ENCODE measurements around the gene C6.

Gene C6

DNA sequence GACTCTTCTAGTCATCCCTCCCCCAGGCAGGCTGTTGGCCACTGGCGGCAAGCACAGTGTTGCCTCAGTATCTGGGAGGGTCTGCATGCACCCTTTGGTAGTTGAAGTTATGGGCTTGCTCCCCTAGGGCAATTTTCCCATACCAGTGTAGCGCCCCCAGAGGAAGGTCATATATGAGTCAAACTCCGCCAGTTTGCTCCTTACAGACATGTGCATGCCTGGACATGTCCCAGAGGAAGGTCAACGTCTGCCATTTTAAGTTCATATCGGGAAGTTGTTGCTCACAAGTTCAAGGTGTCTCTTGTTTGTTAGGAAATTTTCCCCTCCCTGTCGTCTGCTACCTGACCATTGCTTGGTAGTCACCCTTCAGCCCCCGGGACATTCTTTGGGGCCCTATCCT lies 90.9 kb downstream of the C6 start:
- no peak overlapping the region for H3K4me3 Mint-ChIP-seq

DNA sequence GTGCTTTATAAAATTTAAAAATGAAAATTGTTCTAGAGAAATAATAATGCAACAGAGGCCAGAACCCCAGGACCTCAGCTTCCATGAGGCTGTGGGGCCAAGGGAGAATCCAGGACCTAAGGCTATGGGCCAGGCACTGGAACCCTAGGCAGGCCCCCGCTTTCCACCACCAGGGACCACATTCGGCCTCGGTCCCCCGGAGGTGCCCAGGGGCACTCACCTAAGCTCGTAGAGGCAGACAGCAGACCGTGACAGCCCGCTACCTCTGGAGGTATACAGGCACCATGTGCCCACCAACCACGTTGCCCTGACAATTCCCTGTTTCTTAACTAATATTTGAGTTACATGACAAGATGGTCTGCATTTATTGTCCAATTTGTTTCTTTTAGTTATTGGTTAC lies 92.7 kb downstream of the C6 start:
- Mint-ChIP-seq H3K27ac (no peak overlapping the region), H3K27me3 (no peaks in the 10 kb centered on the region), H3K4me3 (no peak overlapping the region), H3K36me3 (ENCODE audit: low read depth) (no peaks in the 10 kb centered on the region), H3K9me3 (no peaks in the 10 kb centered on the region), H3K4me1 (no peaks in the 10 kb centered on the region)
- DNase-seq (no peak), ATAC-seq (no peak)

More for the DNA sequence above, 90.9 kb downstream of the C6 start:
- H3K4me1 Mint-ChIP-seq, result no peaks in the 10 kb centered on the region
- ATAC-seq (no peak), DNase-seq (no peak)
- no peaks in the 10 kb centered on the region for H3K36me3 Mint-ChIP-seq (ENCODE audit: low read depth)
- H3K27ac Mint-ChIP-seq, result no peak overlapping the region
- H3K27me3 Mint-ChIP-seq, result no peaks in the 10 kb centered on the region
- H3K9me3 Mint-ChIP-seq, result no peaks in the 10 kb centered on the region

DNA sequence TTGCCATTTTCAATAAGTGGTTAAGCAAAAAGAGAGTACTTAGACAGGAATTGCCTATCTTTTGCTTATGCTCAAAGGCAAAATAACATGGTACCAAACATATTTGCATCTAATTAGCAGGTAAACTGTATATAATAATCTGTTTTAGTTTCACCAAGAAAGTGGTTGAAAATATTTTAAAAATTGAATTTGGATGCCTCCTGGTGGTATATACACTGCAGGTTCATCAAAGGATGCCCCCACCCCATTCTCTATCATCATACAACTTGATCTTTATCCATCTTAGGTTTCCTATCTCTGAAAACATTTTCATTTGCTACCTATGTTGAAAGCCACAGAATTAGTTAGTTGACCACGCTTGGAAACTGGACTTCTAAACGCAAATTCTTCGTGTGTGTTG lies 95.2 kb downstream of the C6 start:
- Mint-ChIP-seq H3K9me3 (no peaks in the 10 kb centered on the region), H3K36me3 (ENCODE audit: low read depth) (no peaks in the 10 kb centered on the region), H3K27ac (no peak overlapping the region), H3K27me3 (no peaks in the 10 kb centered on the region), H3K4me3 (no peak overlapping the region), H3K4me1 (no peaks in the 10 kb centered on the region)
- ATAC-seq (no peak), DNase-seq (no peak)

DNA sequence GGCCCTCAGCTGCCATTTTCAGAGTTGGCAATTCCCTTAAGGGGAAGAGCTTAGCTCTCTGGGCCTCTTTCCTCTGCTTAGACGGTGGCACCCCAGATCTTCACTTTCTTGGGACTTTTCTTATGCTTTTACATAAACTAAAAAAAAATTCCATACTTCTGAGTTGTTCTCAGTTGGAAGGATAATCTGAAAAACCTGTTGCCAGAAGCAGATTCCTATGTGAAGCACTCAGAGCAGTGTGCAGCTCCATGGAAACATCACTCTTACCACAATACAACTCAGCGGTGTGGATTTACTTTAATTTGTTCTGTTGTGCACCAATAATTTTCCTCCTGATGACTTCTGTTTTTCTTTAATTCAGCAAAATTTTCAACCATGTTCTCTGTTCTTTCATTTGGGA lies 98.1 kb downstream of the C6 start:
- Mint-ChIP-seq H3K36me3 (ENCODE audit: low read depth) (no peaks in the 10 kb centered on the region), H3K27me3 (no peaks in the 10 kb centered on the region), H3K27ac (no peak overlapping the region), H3K9me3 (no peaks in the 10 kb centered on the region), H3K4me1 (no peaks in the 10 kb centered on the region), H3K4me3 (no peak overlapping the region)
- ATAC-seq (no peak), DNase-seq (no peak)

DNA sequence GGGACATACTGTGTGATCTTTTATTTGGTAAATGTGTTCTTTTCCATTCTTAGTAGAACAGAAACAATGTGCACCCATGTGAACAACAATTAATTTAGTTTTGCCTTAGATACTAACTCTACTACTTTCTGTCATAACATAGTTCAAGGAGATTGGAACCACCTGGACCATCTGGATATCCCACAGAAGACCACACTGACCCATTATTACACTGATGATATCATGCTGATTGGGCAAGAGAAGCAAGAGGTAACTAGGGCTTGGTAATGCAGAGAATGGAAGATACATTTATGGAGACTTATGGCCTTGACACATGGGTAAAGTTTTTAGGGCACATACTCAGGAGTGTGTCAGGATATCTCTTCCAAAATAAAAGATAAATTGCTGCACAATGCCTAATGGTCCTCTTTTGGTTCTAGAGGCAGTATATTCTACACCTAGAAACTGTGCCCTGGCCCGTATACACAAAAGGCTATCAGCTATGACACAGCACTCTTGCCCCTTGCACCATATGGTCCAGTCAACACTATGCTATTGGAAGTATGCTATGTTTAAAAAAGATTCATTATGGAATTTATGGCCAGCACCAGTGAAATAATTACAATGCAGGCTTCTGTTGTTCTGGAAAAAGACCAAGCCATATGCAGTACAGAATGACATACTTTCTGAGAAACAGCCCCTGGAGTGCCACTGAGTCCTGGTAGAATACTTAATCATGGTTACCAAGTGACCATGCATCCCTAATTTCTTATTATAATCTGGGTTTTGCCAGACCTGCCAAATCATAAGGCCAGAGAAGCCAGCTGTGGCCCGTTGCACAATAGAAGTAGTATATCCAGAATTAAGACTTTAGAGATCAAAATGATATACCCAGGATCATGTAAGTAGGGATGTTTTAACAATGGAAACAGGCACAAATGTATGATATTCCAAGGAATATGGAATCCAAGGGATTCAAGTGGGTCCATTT lies 100.6 kb downstream of the C6 start:
- Mint-ChIP-seq H3K27ac (no peak overlapping the region), H3K4me3 (no peak overlapping the region), H3K36me3 (ENCODE audit: low read depth) (no peaks in the 10 kb centered on the region), H3K4me1 (no peaks in the 10 kb centered on the region), H3K27me3 (no peaks in the 10 kb centered on the region), H3K9me3 (no peaks in the 10 kb centered on the region)
- ATAC-seq (no peak), DNase-seq (no peak)

DNA sequence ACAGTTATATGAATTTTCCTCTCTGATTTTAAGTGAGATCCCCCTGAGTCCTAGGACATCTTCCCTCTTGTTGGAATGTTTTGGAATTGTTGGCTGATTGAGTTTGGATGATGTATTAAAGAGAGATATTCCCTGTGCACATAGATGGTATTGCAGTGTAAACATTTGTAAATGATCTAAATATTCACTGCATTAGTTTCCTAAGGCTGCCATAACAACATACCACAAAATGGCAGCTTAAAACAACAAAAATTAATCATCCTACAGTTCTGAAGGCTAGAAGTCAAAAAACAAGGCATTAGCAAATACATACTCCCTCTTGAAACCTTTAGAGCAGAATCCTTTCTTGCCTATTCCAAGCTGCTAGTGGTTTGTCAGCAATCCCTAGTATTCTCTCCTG lies 104.1 kb downstream of the C6 start:
- Mint-ChIP-seq H3K9me3 (no peaks in the 10 kb centered on the region), H3K36me3 (ENCODE audit: low read depth) (no peaks in the 10 kb centered on the region), H3K27ac (no peak overlapping the region), H3K27me3 (no peaks in the 10 kb centered on the region), H3K4me1 (no peaks in the 10 kb centered on the region), H3K4me3 (no peak overlapping the region)
- ATAC-seq (no peak), DNase-seq (no peak)

DNA sequence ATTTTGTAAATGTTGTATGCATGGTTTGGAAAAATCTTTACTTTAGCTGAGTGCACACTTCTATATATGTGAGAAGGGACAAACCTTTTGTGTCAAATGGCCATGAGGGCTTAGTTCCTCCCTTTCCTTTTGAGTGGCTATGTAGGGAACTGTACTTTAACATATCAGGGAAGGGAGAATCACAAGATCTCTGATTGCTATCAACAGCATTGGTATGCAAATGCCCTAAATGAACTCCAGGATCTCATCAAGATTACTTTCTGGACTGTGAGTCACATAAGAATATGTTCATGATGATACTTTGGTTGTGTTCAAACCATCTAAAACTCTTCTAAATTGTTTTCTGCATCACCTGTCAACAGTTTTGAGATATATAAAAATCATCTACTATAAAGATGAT lies 111.0 kb downstream of the C6 start:
- H3K9me3 Mint-ChIP-seq, result no peaks in the 10 kb centered on the region
- no peaks in the 10 kb centered on the region for H3K27me3 Mint-ChIP-seq
- no peaks in the 10 kb centered on the region for H3K36me3 Mint-ChIP-seq (ENCODE audit: low read depth)
- H3K4me3 Mint-ChIP-seq, result no peak overlapping the region
- no peak for ATAC-seq
- H3K27ac Mint-ChIP-seq, result no peak overlapping the region
- no peaks in the 10 kb centered on the region for H3K4me1 Mint-ChIP-seq
- no peak for DNase-seq

DNA sequence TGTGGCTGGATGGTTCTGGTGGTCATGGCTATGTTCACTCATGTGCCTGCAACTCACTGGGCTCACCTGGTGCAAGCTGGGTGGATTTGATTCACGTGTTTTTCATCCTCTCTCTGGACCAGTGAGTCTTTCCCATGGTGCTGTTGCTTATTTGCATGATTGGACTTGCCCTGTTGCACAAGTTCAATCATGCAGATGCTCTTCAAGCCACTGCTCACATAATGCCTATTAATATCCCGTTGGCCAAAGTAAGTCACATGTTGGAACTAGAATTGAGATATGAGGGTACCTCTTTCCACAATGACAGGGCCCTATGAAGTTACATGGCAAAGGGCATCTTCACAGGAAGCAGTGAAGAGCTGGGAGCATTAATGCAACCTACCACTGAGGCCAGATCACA lies 115.7 kb downstream of the C6 start:
- ATAC-seq (no peak), DNase-seq (no peak)
- H3K4me3 Mint-ChIP-seq, result no peak overlapping the region
- H3K27me3 Mint-ChIP-seq, result no peaks in the 10 kb centered on the region
- no peaks in the 10 kb centered on the region for H3K9me3 Mint-ChIP-seq
- H3K36me3 Mint-ChIP-seq (ENCODE audit: low read depth), result no peaks in the 10 kb centered on the region
- no peaks in the 10 kb centered on the region for H3K4me1 Mint-ChIP-seq
- H3K27ac Mint-ChIP-seq, result no peak overlapping the region

DNA sequence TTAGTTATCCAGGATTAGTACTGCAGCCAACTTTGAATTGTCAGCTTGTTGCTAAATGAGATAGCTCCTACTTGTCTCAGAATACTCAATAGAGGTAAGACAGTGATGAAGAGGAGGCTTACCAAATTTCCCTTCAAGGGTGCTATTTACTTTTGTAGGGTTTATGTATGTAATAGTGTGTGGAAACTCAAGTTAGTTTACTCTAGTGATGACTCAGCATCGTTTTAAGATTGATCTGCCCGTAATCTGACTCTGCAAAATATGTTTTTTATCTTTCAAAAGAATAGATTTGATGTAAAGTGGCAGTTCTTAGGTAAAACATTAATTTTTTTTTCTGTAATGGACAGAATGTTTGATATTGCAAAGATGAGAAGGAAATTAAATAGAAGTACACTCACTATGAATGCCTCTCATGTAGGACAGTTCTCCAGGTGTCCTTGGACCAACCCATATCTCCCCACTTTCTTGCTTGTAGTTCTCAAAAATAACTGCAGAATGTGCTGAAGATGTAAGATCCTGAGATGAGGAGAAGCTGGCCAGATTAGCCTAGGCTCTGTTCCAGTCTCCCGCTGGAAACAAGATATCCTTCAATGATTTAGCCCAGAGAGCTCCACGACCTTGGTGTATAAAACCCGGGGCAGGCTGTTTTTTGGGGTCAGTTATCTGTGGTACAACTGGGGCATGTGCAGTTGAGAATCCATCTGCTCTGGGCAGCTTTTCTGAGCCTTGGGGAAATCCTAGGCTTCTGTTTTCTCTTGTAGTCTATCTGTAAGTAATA lies 117.8 kb downstream of the C6 start:
- DNase-seq, result no peak
- no peak overlapping the region for H3K4me3 Mint-ChIP-seq
- H3K4me1 Mint-ChIP-seq, result no peaks in the 10 kb centered on the region

DNA sequence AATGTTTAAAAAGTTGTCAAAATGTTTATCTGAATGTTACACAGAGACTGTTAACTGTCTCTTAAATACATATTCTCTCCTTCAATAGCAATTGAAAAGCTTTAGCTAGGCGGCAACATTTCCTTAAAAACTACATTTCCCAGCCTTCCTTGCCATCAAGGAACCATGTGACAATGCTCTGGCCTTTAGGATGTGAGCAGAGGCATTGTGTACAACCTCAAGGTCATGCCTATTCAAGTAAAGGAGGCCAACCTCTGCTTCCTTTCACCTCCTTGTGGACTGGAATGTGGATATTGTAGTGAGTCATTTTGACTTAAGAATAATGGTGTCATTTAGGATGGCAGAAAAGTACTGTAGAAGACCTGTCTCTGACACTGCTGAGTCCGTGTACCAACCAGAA lies 118.5 kb downstream of the C6 start:
- H3K36me3 Mint-ChIP-seq (ENCODE audit: low read depth), result no peaks in the 10 kb centered on the region
- DNase-seq, result no peak
- H3K4me3 Mint-ChIP-seq, result no peak overlapping the region
- ATAC-seq, result no peak
- H3K27me3 Mint-ChIP-seq, result no peaks in the 10 kb centered on the region
- no peaks in the 10 kb centered on the region for H3K4me1 Mint-ChIP-seq
- no peak overlapping the region for H3K27ac Mint-ChIP-seq
- no peaks in the 10 kb centered on the region for H3K9me3 Mint-ChIP-seq

More for the DNA sequence above, 117.8 kb downstream of the C6 start:
- Mint-ChIP-seq H3K36me3 (ENCODE audit: low read depth) (no peaks in the 10 kb centered on the region), H3K27me3 (no peaks in the 10 kb centered on the region), H3K27ac (no peak overlapping the region), H3K9me3 (no peaks in the 10 kb centered on the region)
- no peak for ATAC-seq

DNA sequence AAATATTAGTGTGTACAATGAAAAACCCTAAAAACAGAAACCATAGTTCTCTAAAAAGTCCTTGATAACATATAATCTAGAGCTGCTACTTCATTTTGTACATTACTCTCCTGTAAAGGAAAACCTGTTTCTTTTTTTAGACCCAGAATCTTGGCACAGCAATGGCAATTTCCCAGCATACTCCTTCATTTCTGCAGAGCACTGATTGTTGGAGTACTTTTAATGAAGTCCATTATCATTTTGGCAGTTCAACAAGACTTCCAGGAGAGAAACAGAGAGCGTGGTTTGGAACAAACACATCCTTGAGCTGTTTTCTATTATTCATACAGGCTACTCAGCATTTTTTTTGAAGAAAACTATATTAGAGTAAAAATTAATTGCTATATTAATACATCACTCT lies 119.5 kb downstream of the C6 start:
- H3K9me3 Mint-ChIP-seq, result no peaks in the 10 kb centered on the region
- no peaks in the 10 kb centered on the region for H3K4me1 Mint-ChIP-seq
- H3K27ac Mint-ChIP-seq, result no peak overlapping the region
- H3K36me3 Mint-ChIP-seq (ENCODE audit: low read depth), result no peaks in the 10 kb centered on the region
- H3K27me3 Mint-ChIP-seq, result no peaks in the 10 kb centered on the region
- H3K4me3 Mint-ChIP-seq, result no peak overlapping the region
- DNase-seq, result no peak
- no peak for ATAC-seq
